Hematopoietic multipotent progenitor cell treated with erythropoietin and hydrocortisone succinate and interleukin-3 and kit ligand, for 15 days (in vitro differentiated cells): ENCODE measurements around the gene CCDC80.
A peak's percentile ranks its signal among the peaks of the same experiment; 100 is the strongest.
"Not testable (repeated sequence)": the region's sequence is repeated elsewhere in the genome, so short reads cannot be mapped to it uniquely, and the experiment has no call there.

Experiments used
- DNase-seq: peaks from one replicate; pipeline ENCODE4 v3.0.0-alpha.2; 2015; ENCODE audit warnings: low spot score

Gene CCDC80

GRCh38 chr3:112640930-112641801, at the start of gene CCDC80:
TSS of gene CCDC80 (minus strand) at chr3:112641143. CDS start at chr3:112639905, 1,238 bp downstream.
- no peak for DNase-seq

DNA sequence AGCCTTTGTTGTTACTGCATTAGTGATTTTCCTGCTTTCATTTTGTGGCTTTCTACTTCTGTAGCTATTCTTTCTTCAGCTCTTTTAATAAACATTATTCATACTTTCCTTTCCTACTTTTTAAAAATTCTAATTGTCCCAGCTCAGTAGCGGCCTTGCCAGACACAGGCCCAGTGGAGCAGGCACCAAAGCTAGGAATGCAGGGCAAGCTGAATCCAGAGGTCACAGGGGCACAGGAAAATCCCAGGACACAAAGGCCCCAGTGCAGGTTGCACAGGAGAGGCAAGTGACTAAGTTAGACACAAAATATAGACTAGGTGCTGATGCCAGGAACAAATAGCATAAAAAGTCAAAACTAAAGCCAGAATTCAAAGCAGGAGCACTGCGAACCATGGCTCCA, 49.0 kb upstream of the CCDC80 start:
- no peak for DNase-seq

- DNase-seq, result no peak
Observed at GRCh38 chr3:112689385-112689784, 48.4 kb upstream of the CCDC80 start.

- no peak for DNase-seq
Observed at GRCh38 chr3:112688819-112689218, 47.9 kb upstream of the CCDC80 start.

GRCh38 chr3:112688085-112688769, 47.3 kb upstream of the CCDC80 start:
- no peak for DNase-seq

DNA sequence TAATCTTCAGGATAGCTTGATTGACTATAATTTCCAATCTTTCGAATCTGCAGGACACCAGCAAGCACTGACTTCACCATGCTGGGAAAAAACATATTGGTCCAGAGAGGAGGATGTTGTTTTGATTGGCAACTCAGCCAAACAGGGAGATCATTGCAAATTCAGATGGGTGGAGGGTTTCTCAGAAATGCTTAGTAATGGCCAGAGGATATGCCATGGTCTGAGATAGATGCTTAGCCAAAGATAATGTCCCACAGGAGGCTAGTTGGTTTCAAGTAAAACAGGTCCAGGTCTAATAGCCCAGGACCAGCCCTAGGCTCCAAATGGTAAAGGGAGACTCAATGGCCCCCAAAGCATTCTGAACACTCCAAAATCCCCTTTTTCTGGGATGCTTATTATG, 46.7 kb upstream of the CCDC80 start:
- DNase-seq, result no peak

GRCh38 chr3:112687211-112687610, 46.3 kb upstream of the CCDC80 start:
- DNase-seq, result no peak

- DNase-seq, result no peak
Observed at GRCh38 chr3:112685956-112686799, 45.2 kb upstream of the CCDC80 start.

DNA sequence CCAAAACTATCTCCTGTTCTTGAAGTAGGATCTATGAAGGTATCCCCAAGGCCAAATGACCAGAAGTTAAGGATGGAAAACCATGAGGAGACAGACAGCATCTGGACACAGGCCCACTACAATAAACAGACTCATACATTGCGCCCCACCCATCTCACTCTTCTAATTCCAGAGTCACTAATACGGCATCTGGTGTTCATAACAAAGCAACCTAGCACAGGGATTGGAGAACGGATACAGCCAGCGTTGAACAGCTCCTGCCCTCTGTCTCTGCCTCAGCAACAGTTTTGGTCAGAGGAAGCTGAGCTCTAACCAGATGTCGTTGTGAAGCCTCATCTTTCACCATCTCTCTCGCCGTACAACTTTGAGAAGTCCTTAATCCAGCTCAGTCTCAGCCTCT, 44.5 kb upstream of the CCDC80 start:
- DNase-seq, result no peak

DNA sequence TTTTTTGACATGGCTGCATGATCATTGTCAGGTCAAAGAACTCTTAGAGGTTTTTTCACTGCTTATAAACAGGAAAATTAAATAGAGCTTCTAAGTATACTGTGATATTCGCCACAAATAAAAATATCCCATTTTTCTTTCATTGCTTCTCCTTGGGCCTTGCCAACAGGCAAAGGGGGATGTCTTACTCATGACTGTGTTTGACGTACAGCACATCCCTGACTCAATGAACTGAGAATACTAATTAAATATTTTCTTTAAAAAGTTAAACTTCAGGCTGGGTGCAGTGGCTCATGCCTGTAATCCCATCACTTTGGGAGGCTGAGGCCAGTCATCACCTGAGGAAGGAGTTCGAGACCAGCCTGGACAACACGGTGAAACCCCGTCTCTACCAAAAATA, 41.4 kb upstream of the CCDC80 start:
- no peak for DNase-seq

DNA sequence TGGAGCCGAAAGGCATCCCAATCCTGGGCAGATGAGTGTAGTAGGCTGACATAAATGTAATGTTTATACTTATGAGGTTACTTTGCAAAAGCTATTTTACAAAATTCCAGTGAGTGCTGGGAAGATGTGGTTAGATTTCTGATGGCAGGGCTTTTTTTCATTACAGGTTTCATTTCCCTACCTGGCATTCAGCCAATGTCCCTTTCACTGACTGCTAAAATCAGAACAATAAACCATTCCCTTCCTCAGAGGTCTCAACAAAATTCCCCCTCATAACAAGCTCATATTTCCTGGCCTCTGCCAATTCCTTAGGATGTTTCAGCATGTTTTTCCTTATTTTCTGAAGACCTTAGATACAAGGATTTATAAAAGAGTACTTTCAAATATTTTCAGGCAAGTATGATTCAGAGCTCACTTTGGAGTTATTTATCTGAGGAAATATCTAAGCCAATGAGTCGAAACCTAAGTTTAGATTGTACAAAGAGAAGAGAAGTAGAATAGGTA, 40.9 kb upstream of the CCDC80 start:
- no peak for DNase-seq

DNA sequence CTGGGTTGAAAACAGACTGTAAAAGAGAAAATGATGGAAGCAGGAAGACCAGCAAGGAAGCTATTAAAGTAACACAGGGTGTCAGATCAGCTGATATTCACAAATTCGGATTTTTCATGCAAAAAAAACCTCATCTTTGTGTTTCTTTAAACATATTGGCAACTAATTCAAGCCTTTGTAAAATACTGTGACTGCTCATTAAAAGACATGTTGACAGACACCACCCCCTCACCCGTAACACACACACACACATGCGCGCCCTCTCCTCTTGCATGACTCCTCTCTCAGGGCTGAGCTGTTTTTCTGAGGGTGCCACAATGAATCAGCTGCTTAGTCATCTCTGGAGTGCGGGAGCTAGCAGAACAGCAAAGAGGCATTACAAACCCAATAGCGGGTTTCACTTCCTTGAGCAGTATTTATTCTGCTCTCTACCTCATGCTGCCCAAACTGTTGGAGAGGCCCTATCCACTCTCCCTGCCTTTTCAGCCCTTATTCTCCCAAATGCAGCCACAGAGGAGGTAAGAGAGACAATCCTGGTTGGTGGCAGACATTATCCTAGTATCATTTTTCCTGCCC, 35.8 kb upstream of the CCDC80 start:
- DNase-seq, result peak; percentile 8

DNA sequence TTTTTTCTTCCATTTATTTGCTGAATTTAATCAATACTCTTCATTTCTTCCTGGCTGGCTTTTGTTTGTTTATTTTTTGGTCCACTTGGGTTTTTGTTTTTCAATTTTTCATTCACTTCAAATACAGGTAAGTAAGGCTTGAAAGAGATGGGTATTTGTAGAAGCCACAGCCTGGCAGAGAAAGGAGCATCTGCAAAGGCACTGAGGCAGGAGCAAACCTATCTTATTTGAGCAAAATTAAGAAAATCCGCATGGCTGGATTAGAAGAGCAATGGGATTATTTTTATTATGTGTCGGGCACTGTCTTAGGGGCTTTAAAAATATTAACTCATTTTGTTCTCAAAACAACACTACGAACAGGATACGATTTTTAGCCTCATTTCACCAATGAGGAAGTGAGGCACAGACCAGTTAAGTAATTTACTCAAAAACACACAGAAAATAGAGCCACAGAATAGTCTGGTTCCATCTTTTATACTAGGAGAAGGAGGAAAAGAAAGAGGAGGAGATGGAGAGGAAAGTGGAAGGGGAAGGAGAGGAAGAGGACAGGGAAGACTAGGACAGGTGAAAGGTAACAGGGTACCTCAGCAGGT, 35.1 kb upstream of the CCDC80 start:
- no peak for DNase-seq

DNA sequence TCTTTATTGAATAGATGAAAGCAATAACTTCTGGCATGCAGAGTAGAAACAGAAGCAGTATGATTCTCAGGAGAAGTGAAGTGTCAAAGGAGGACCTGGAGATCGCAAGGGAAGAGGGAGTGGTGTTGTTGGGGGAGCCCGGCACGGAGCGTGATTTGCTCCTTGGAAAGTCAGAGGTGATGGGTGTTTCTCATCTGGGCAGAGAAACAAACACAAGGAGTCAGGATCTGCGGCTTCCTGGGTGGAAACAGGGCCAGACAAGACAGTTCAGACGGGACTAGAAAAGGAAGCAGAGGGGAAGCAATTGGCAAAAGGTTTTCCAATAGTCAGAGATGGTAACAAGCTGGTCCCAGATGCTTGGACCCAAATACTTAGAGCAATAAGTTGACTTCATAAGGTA, 34.4 kb upstream of the CCDC80 start:
- no peak for DNase-seq

DNA sequence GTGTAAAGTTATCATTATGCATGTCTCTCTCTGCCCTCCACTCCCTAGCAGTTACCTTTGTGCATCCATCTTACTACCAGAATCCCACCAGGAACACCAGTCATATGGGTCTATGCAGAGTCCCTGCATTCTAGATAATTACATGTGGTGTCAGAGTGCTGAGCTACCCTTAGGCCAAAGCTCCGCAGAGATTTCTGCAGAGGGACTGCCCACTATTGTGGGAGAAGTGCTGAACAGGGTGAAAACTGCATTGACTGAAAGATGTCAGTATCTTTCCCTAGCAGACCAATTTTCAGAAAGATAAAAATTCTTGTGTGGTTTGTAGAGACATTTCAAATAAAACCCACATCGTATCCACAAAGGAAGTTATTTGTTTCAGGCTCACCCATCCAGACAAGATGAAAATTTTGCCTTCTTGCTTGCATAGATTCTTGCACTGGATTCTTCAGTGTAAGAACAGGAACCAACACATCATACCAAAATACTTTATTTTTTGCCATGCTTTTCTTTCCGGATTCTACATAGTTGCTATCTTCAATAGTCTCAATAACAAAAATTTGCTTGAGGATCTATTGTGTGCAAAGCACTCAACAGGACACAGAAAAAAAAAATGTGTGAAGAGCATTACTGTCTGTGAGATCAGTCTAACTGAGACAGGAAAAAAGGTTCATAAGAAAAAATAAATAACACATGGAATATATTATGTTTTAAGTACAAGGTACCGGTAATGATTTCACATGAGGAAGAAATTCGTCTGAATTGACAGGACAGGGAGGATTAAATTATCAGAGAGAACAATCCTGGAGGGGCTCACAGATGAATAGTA, 32.0 kb upstream of the CCDC80 start:
- no peak for DNase-seq

DNA sequence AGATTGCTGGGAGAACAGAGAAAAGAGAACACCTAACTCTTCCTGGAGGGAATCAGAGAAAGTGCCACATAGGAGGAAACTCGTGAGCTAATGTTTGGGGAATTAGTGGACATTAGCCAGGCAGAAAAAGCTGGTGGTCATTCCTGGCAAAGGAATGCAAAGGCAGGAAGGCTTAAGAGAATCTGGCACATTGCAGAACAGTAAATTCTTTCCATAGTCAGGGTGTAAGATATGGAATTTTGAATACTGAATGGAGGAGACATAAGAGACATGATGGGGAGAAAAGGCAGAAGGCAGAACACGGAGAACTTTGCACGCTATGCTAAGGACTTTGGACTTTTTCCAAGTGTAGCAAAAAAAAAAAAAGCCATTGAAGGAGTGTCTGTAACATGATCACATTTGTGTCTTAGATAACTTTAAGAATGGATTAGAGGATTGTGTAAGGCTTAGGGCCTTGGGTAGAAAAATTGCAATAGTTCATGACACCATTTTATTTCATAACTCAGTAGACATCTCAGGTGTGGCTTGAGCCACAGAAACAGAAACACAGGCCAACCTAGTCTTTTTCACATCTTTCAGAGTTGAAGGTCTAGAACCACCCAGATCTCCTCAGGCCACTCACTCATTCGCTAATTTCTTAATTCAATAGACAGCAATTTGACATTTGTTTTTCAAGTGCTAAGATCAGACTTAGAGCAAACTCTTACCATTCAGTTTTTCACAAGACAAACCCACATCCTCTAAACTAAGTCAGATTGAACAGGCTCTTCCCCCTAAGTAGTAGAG, 31.2 kb upstream of the CCDC80 start:
- DNase-seq, result no peak

GRCh38 chr3:112670824-112671223, 29.9 kb upstream of the CCDC80 start:
- no peak for DNase-seq

GRCh38 chr3:112667599-112667998, 26.7 kb upstream of the CCDC80 start:
- no peak for DNase-seq

GRCh38 chr3:112665009-112665408, 24.1 kb upstream of the CCDC80 start:
- DNase-seq, result not testable (repeated sequence)

- DNase-seq, result no peak
Observed at GRCh38 chr3:112656043-112656442, 15.1 kb upstream of the CCDC80 start.
